ENCODE results near the gene SHLD1.

DNA sequence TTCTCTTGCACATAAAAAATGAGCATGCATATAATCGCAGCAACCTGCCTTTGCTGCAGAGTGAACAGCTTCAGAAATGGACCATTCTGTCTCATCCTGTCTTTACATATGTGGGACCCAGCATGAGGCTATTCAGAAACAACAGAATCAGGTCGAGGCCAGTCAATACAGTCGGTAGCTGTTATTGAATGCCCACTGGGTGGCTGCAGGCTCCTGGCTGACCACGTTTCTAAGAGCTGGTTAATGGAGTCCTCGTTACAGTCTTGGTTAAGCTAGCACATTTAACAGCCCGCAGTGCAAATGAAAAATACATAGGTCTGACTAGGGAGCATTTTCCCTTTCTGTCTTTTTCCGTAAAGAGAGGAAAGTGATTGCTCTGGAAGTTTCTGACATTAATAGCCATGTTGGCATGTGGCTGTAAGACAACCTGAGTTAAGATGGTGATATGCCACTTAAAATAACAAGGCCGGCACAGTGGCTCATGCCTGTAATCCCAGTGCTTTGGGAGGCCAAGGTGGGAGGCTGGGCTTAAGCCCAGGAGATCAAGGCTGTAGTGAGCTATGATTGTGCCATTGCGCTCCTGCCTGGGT, 75.0 kb downstream of the SHLD1 start:
- TF ChIP-seq, protein P1, sequence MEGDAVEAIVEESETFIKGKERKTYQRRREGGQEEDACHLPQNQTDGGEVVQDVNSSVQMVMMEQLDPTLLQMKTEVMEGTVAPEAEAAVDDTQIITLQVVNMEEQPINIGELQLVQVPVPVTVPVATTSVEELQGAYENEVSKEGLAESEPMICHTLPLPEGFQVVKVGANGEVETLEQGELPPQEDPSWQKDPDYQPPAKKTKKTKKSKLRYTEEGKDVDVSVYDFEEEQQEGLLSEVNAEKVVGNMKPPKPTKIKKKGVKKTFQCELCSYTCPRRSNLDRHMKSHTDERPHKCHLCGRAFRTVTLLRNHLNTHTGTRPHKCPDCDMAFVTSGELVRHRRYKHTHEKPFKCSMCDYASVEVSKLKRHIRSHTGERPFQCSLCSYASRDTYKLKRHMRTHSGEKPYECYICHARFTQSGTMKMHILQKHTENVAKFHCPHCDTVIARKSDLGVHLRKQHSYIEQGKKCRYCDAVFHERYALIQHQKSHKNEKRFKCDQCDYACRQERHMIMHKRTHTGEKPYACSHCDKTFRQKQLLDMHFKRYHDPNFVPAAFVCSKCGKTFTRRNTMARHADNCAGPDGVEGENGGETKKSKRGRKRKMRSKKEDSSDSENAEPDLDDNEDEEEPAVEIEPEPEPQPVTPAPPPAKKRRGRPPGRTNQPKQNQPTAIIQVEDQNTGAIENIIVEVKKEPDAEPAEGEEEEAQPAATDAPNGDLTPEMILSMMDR (IDR thresholded peaks at IDR 0.05) = no peak
- no peak for TF ChIP-seq POLR2A (IDR thresholded peaks at IDR 0.05)
